Upper lobe of right lung (tissue), 1 donor: ENCODE measurements around the gene DNAJC30. TPM values are rescaled to one million over a fixed set of nuclear protein-coding genes. Genes with fewer than 3 reads are reported as not detected.
"Not testable (repeated sequence)": the region's sequence is repeated elsewhere in the genome, so short reads cannot be mapped to it uniquely, and the experiment has no call there.

Source experiments
- ATAC-seq: fragments of 200-7000 bp; cut with Tn5 transposase; one replicate; pipeline ENCODE4 v1.9.1; 2020; ENCODE audit warnings: mild to moderate bottlenecking, moderate library complexity
- DNase-seq: peaks from one replicate; pipeline ENCODE4 v3.0.0-alpha.2; 2020
- H3K27ac ChIP-seq: fragments of 200-600 bp; one replicate; pipeline ENCODE4 v1.8.0; 2022
- H3K27me3 ChIP-seq: fragments of 200-600 bp; one replicate; pipeline ENCODE4 v1.8.0; 2022; ENCODE audit warnings: mild to moderate bottlenecking
- H3K36me3 ChIP-seq: fragments of 200-600 bp; one replicate; pipeline ENCODE4 v1.8.0; 2022
- H3K4me1 ChIP-seq: fragments of 200-600 bp; one replicate; pipeline ENCODE4 v1.8.0; 2022
- H3K4me3 ChIP-seq: fragments of 200-600 bp; one replicate; pipeline ENCODE4 v1.8.0; 2022; ENCODE audit warnings: mild to moderate bottlenecking
- H3K9me3 ChIP-seq: fragments of 200-600 bp; one replicate; pipeline ENCODE4 v1.8.0; 2022
- CTCF ChIP-seq: fragments of 200-600 bp; IDR thresholded peaks from one replicate; pipeline ENCODE4 v1.8.0; 2022; ENCODE audit warnings: antibody characterized with exemption
- intact Hi-C: fragments of 100-400 bp; cut with DNase I; formaldehyde crosslinking; loops from one replicate; pipeline ENCODE4 v1.11.0; 2022
- total RNA-seq: library from RNA; stranded (reverse); fragmentation: NEBNext Ultra II Directional; extraction: Animal tissue kit (Norgen Biotek cat#: 25700); gene quantifications from one replicate; pipeline ENCODE4 v1.2.1, GENCODE V29; 2021
- donor health status: DM: no; HTN: yes; CAD: no; lungs with severe emphysema.

DNAJC30 gene
- total RNA-seq, 1 donor from 2014 or later, result 10.2 TPM

- Histone ChIP-seq H3K4me3 (no peak overlapping the region), H3K27me3 (no peaks in the 10 kb centered on the region), H3K4me1 (no peaks in the 10 kb centered on the region), H3K36me3 (no peaks in the 10 kb centered on the region), H3K27ac (no peak overlapping the region), H3K9me3 (no peaks in the 10 kb centered on the region)
- ATAC-seq (no peak), DNase-seq (no peak)
- TF ChIP-seq CTCF, result no peak
- intact Hi-C loops, result no loop called here
Observed at GRCh38 chr7:73663033-73663432, 20.2 kb downstream of the DNAJC30 start.

GRCh38 chr7:73660594-73660993 is 22.7 kb downstream of the DNAJC30 start:
- ATAC-seq, intact Hi-C loops: not testable (repeated sequence)

GRCh38 chr7:73659983-73660382 is 23.3 kb downstream of the DNAJC30 start:
- H3K27ac ChIP-seq, result no peak overlapping the region
- DNase-seq (no peak), ATAC-seq (no peak)
- H3K4me1 ChIP-seq, result no peaks in the 10 kb centered on the region
- no peaks in the 10 kb centered on the region for H3K36me3 ChIP-seq
- no peaks in the 10 kb centered on the region for H3K27me3 ChIP-seq
- no peaks in the 10 kb centered on the region for H3K9me3 ChIP-seq
- TF ChIP-seq CTCF, result no peak
- intact Hi-C loops, result no loop called here
- no peak overlapping the region for H3K4me3 ChIP-seq

More at GRCh38 chr7:73660594-73660993, 22.7 kb downstream of the DNAJC30 start:
- not testable (repeated sequence) for H3K4me3 ChIP-seq, DNase-seq, H3K9me3 ChIP-seq, H3K4me1 ChIP-seq, H3K36me3 ChIP-seq, H3K27me3 ChIP-seq, H3K27ac ChIP-seq

GRCh38 chr7:73655309-73655708 is 27.9 kb downstream of the DNAJC30 start:
- H3K36me3 ChIP-seq, H3K4me3 ChIP-seq, ATAC-seq, DNase-seq, H3K27ac ChIP-seq, H3K4me1 ChIP-seq, intact Hi-C loops, H3K9me3 ChIP-seq: not testable (repeated sequence)
- peaks cover 14% of the 10 kb centered on the region for H3K27me3 ChIP-seq

- no peak for TF ChIP-seq CTCF
- H3K4me1 ChIP-seq, result peaks cover 3% of the 10 kb centered on the region
- intact Hi-C loops, result no loop called here
- no peaks in the 10 kb centered on the region for H3K9me3 ChIP-seq
- DNase-seq (no peak), ATAC-seq (no peak)
- H3K27ac ChIP-seq, result no peak overlapping the region
- H3K27me3 ChIP-seq, result peaks cover 25% of the 10 kb centered on the region
- no peak overlapping the region for H3K4me3 ChIP-seq
- H3K36me3 ChIP-seq, result no peaks in the 10 kb centered on the region
Observed at GRCh38 chr7:73652541-73652949, 30.7 kb downstream of the DNAJC30 start.

GRCh38 chr7:73650524-73650923 is 32.7 kb downstream of the DNAJC30 start:
- DNase-seq, result no peak
- Histone ChIP-seq H3K9me3 (no peaks in the 10 kb centered on the region), H3K36me3 (no peaks in the 10 kb centered on the region), H3K4me3 (no peak overlapping the region), H3K4me1 (peaks cover 3% of the 10 kb centered on the region), H3K27me3 (peaks cover 37% of the 10 kb centered on the region), H3K27ac (no peak overlapping the region)
- intact Hi-C loops, result no loop called here
- ATAC-seq, result no peak
- TF ChIP-seq CTCF, result no peak

GRCh38 chr7:73649576-73649975 is 33.7 kb downstream of the DNAJC30 start:
- peaks cover 37% of the 10 kb centered on the region for H3K27me3 ChIP-seq
- no peak overlapping the region for H3K4me3 ChIP-seq
- no peaks in the 10 kb centered on the region for H3K9me3 ChIP-seq
- H3K27ac ChIP-seq, result no peak overlapping the region
- ATAC-seq, result no peak
- peaks cover 3% of the 10 kb centered on the region for H3K4me1 ChIP-seq
- no peaks in the 10 kb centered on the region for H3K36me3 ChIP-seq
- intact Hi-C loops, result no loop called here
- DNase-seq, result no peak
- TF ChIP-seq CTCF, result no peak
